ENCODE data around the gene WFDC9. TPM values are rescaled to one million over a fixed set of nuclear protein-coding genes. Genes with fewer than 3 reads are reported as not detected.

The WFDC9 gene
- total RNA-seq, 1 donor from 2014 or later = not detected

- Histone ChIP-seq H3K27me3 (no peaks in the 10 kb centered on the region), H4K20me1 (ENCODE audit: low read depth) (no peaks in the 10 kb centered on the region), H3F3A (ENCODE audit: low read depth) (no peaks in the 10 kb centered on the region), H3K4me3 (no peak within 1 kb of the TSS), H3K4me2 (no peak within 1 kb of the TSS), H3K9ac (no peak within 1 kb of the TSS), H3K79me2 (ENCODE audit: low read depth) (no peaks in the 10 kb centered on the region), H3K27ac (no peak within 1 kb of the TSS), H3K4me1 (no peaks in the 10 kb centered on the region), H3K9me3 (ENCODE audit: low read depth) (no peaks in the 10 kb centered on the region), H2AFZ (replicated peaks) (peak within 1 kb of the TSS; percentile 95), H3K36me3 (no peaks in the 10 kb centered on the region)
- Mint-ChIP-seq H3K27me3 (ENCODE audit: insufficient read depth, low read depth) (peaks cover 3% of the 10 kb centered on the region), H3K9me3 (no peaks in the 10 kb centered on the region), H3K4me3 (no peak within 1 kb of the TSS), H3K36me3 (no peaks in the 10 kb centered on the region), H3K27ac (no peak within 1 kb of the TSS), H3K4me1 (no peaks in the 10 kb centered on the region)
- TF ChIP-seq CTCF (IDR thresholded peaks at IDR 0.05) = peak; percentile 72
- no peak for TF ChIP-seq EZH2phosphoT487 (IDR thresholded peaks at IDR 0.05)
- TF ChIP-seq EZH2 (IDR thresholded peaks at IDR 0.05) = no peak
- peak; percentile 66 for DNase-seq (ENCODE audit: low spot score)
Observed at GRCh38 chr20:45629496-45630100, 1.5 kb downstream of the WFDC9 start, which contains the start of gene WFDC10A. Gene WFDC10A, plus strand, starts transcription at chr20:45629739. Its CDS starts 75 bp downstream, at chr20:45629814.

GRCh38 chr20:45626540-45626939 is 4.5 kb downstream of the WFDC9 start:
- Histone ChIP-seq H3K4me2 (no peak overlapping the region), H3K36me3 (no peaks in the 10 kb centered on the region), H3K9ac (no peak overlapping the region), H3K4me1 (no peaks in the 10 kb centered on the region), H3F3A (ENCODE audit: low read depth) (no peaks in the 10 kb centered on the region), H3K79me2 (ENCODE audit: low read depth) (no peaks in the 10 kb centered on the region), H3K27ac (no peak overlapping the region), H3K27me3 (no peaks in the 10 kb centered on the region), H3K9me3 (ENCODE audit: low read depth) (no peaks in the 10 kb centered on the region), H4K20me1 (ENCODE audit: low read depth) (no peaks in the 10 kb centered on the region), H3K4me3 (no peak overlapping the region), H2AFZ (replicated peaks) (no peak overlapping the region)
- no peak for DNase-seq (ENCODE audit: low spot score)
- Mint-ChIP-seq H3K4me1 (no peaks in the 10 kb centered on the region), H3K36me3 (no peaks in the 10 kb centered on the region), H3K4me3 (no peak overlapping the region), H3K9me3 (no peaks in the 10 kb centered on the region), H3K27me3 (ENCODE audit: insufficient read depth, low read depth) (peaks cover 3% of the 10 kb centered on the region), H3K27ac (no peak overlapping the region)
- TF ChIP-seq EZH2 (IDR thresholded peaks at IDR 0.05) = no peak
- no peak for TF ChIP-seq CTCF (IDR thresholded peaks at IDR 0.05)
- no peak for TF ChIP-seq EZH2phosphoT487 (IDR thresholded peaks at IDR 0.05)

GRCh38 chr20:45621593-45621992 is 9.5 kb downstream of the WFDC9 start:
- Histone ChIP-seq H3K4me1 (no peaks in the 10 kb centered on the region), H3K27me3 (no peaks in the 10 kb centered on the region), H3K27ac (no peak overlapping the region), H3F3A (ENCODE audit: low read depth) (no peaks in the 10 kb centered on the region), H3K9ac (no peak overlapping the region), H3K4me2 (no peak overlapping the region), H2AFZ (replicated peaks) (no peak overlapping the region), H3K36me3 (no peaks in the 10 kb centered on the region), H4K20me1 (ENCODE audit: low read depth) (no peaks in the 10 kb centered on the region), H3K9me3 (ENCODE audit: low read depth) (no peaks in the 10 kb centered on the region), H3K4me3 (no peak overlapping the region), H3K79me2 (ENCODE audit: low read depth) (no peaks in the 10 kb centered on the region)
- Mint-ChIP-seq H3K27ac (no peak overlapping the region), H3K4me3 (no peak overlapping the region), H3K36me3 (no peaks in the 10 kb centered on the region), H3K9me3 (no peaks in the 10 kb centered on the region), H3K4me1 (no peaks in the 10 kb centered on the region), H3K27me3 (ENCODE audit: insufficient read depth, low read depth) (peaks cover 2% of the 10 kb centered on the region)
- DNase-seq (ENCODE audit: low spot score) = no peak
- no peak for TF ChIP-seq CTCF (IDR thresholded peaks at IDR 0.05)
